Stimulated activated CD4-positive, alpha-beta T cell treated with anti-CD3 and anti-CD28 coated beads, TNF-alpha, amount 100 ng/mL, for 4 hours (primary cell): ENCODE results near the gene DCXR.
"Not testable (repeated sequence)": the region's sequence is repeated elsewhere in the genome, so short reads cannot be mapped to it uniquely, and the experiment has no call there.

ENCODE experiments used
- DNase-seq, 3 experiments: peaks; one replicate each; pipeline ENCODE4 v3.0.0-alpha.2; 2020; ENCODE audit warnings: low read depth in 3 of 3

DCXR gene

DNA sequence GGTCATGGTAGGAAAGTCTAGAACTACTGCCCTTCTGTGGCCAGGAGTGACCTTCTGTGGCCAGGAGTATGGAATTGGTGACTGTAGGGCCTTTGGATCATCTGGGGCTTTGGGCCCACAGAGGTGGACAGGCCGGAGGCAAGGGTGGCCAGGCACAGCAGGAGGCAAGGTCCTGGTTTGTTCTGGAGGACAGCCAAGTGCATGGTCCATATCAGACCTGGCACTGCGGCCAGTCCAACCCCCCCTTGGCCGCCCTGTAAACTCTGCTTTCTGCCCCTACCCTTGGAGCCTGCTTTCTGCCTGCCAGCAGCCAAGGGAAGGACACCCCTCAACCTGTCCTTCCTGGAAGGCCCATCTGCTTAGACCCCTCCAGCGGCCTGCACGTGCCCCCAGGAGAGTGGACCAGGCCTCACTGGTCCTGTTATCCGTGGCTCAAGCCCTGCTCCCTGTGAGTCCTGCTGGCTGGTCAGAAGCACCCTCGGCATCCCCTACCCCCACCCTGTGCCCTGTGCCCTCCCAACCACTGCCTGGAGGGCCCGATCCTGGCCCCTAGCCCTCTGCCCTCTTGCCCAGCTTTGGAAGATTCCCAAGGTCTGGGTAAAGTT lies 2.3 kb upstream of the DCXR start:
- no peak for DNase-seq

GRCh38 chr17:82038796-82039409 lies 1.4 kb upstream of the DCXR start:
- DNase-seq, result not testable (repeated sequence)

DNA sequence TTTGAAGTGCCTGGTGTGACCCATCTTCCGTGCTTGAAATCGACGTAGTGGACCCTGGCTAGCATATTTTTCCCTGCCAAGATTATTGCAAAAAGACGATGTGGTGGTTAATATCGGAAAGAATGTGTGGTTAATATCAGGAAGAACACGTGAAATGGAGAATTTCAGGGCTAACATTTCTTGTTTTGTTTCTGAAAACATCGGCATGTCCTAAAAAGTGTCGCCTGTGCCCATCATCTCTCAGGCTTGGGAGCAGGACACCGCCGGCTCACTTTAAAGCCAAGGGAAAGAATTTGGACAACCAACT lies 345 bp upstream of the DCXR start:
- no peak for DNase-seq

- no peak for DNase-seq
Observed at GRCh38 chr17:82036634-82037091, 834 bp downstream of the DCXR start.

GRCh38 chr17:82035956-82036633 lies 1.4 kb downstream of the DCXR start:
- DNase-seq, result no peak

GRCh38 chr17:82035488-82035887 lies 2.0 kb downstream of the DCXR start:
- no peak for DNase-seq

DNA sequence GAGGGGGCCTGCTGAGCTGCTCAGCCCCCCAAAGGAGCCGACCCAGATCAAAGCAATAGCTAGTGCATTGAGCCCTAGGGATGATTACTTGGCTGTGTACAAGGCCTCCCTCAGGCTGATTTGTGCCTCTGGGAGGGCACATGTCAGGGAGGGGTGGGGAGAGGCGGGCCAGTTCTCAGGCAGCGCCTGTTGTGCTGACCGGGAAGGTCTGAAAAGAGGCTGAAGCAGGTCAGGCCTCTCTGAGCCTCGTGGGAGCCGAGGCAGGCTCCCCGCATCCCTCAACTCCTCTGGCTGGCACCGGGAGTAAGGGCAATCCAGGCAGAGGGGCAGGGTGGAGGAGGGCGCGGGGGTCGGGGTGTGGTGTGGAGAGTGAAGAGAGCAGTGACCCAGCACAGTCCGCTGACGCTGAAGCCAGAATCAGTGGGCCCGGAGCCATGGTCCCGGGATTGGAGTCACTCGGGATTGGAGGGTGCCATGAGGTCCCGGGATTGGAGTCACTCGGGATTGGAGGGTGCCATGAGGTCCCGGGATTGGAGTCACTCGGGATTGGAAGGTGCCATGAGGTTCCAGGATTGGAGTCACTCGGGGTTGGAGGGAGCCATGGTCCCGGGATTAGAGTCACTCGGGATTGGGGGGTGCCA lies 3.0 kb downstream of the DCXR start:
- no peak for DNase-seq

GRCh38 chr17:82033359-82034085 lies 4.0 kb downstream of the DCXR start:
- DNase-seq, result no peak

DNA sequence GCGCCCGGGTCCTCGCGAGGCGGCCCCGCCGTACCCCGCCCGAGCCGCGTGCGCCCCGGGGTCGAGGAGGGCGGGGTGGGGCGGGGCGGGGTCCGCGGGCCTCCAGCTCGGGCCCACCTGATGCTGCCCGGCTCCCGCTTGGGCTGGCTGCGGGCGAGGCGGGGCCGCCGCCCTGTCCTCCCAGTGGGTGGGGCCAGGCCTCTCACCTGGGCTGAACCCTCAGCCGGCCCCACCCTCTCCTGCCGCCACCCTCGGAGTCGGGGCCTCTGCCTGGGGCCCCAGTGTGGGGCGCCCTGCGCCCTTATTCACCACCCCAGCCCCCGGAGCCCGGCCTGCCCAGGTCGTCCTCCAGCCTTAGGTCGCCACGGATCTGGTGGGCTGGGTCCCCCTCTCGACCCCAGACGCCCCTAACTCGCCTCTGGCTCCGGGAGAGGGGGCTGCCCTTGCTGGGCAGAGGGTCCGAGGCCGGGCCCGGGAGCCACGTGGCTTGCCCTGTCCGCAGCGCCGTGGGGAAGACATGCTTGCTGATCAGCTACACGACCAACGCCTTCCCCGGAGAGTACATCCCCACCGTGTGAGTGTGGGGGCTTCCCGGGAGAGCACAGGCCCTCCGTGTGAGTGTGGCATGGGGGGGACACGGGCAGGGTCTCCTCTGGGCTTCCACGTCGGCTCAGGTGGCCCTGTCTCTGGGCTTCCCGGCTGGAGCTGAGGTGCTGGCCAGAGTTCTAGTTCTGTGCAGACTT lies 5.4 kb downstream of the DCXR start:
- DNase-seq, result no peak

- DNase-seq, result no peak
Observed at GRCh38 chr17:82031303-82031884, 6.1 kb downstream of the DCXR start, which contains the start of gene RAC3. RAC3 (plus strand) TSS chr17:82031678; CDS start chr17:82031762, 84 bp downstream.

DNA sequence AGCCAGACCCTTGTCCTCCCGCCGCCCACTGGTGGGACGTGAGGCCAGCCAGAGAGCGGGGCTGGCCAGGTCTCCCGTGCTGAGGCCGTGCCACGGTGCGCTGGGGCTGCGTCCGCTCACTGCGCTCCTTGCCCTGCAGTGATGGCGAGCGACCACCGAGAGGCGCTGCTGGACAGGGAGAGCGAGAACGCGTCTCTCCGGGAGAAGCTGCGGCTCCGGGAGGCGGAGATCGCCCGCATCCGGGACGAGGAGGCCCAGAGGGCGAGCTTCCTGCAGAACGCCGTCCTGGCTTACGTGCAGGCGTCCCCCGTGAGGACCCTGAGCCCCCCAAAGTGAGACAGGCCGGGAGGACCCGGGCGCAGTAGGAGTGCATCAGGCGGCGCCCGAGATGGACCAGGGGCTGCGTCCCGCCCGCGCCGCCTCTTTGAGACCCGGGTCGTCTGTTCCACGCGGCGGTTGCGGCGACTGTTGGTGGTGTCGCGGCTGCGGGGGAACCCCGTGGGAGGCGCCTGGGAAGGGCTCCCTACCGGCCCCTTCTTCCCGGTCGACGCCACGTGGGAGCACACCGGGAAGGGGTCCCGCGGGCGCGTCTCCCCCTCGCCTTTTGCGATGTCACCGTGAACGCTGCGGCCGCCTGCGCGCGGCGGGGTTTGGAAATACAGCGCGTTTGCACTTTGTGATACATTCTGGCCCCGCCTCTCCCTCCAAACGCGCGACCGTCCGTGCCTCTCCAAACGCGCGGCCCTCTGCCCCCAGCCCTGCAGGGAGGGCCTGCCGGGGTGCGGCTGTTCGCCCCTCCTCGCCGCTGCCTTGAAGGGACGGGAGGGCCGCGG lies 6.8 kb downstream of the DCXR start:
- DNase-seq, result peak; percentile 63 to 69 (median 67)

DNA sequence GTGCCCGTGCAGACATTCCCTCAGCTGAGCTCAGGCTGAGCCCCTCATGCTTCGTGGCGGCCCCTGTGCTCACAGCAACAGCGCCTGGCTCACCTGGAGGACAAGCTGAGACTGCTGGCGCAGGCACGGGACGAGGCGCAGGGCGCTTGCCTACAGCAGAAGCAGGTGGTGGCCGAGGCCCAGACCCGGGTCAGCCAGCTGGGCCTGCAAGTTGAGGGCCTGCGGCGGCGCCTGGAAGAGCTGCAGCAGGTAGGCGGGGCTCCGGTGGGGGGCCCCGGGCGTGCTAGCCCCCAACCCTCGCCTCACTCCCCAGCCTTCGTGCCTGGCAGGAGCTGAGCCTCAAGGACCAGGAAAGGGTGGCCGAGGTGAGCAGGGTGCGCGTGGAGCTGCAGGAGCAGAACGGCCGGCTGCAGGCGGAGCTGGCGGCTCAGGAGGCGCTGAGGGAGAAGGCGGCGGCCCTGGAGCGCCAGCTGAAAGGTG lies 7.5 kb downstream of the DCXR start:
- no peak for DNase-seq

DNA sequence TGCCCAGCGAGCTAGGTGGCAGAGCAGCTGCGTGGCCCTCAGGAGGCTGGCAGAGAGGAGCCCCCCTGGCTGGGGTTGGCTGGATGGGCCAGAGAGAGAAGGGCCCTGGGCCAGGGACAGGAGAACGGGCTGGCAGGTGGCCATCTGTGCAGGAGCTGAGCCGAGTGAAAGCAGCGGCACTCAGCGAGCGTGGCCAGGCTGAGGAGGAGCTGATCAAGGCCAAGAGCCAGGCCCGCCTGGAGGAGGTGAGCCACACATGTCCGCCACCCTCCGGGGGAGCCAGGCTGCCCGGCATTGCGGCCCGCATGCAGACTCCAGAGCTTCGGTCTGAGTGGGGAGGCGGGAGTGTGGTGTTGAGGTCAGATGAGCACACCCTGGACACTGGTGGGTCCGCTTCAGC lies 8.1 kb downstream of the DCXR start:
- DNase-seq, result no peak

GRCh38 chr17:82028966-82029365 lies 8.5 kb downstream of the DCXR start:
- DNase-seq, result no peak

DNA sequence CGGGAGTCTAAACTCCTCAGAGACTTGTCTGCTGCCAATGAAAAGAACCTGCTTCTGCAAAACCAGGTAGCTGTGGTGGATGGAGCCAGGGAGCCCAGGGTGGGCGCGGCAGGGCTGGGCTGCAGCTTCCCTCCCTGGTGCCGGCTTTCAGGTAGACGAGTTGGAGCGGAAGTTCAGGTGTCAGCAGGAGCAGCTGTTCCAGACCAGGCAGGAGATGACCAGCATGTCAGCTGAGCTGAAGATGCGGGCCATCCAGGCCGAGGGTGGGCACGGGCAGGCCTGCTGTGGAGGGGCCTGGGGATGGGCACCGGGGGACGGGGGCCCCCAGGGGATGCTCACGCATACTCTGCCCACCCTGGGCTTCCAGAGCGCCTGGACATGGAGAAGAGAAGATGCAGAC lies 9.3 kb downstream of the DCXR start:
- no peak for DNase-seq

- DNase-seq, result no peak
Observed at GRCh38 chr17:82025401-82026107, 11.9 kb downstream of the DCXR start.

DNA sequence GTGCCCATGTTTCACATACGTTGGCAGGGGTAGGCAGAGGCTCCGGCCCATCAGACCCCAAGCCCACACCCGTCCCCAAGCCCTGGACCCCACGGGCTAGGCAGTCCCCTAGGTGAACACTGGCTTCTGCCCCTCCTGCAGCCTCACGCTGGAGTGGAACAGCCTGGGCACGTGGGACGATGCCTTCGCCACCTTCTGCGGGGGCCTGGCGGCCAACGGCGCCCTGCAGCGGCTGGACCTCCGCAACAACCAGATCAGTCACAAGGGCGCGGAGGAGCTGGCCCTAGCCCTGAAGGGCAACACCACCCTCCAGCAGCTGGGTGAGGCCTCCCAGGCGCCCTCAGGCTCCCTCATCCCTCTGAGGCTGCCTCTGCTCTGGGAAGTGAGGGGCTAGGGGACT lies 12.6 kb downstream of the DCXR start:
- no peak for DNase-seq

- DNase-seq, result no peak
Observed at GRCh38 chr17:82023447-82024241, 13.9 kb downstream of the DCXR start.
